Measurements from ENCODE around the gene MAP3K10.

MAP3K10 gene

DNA sequence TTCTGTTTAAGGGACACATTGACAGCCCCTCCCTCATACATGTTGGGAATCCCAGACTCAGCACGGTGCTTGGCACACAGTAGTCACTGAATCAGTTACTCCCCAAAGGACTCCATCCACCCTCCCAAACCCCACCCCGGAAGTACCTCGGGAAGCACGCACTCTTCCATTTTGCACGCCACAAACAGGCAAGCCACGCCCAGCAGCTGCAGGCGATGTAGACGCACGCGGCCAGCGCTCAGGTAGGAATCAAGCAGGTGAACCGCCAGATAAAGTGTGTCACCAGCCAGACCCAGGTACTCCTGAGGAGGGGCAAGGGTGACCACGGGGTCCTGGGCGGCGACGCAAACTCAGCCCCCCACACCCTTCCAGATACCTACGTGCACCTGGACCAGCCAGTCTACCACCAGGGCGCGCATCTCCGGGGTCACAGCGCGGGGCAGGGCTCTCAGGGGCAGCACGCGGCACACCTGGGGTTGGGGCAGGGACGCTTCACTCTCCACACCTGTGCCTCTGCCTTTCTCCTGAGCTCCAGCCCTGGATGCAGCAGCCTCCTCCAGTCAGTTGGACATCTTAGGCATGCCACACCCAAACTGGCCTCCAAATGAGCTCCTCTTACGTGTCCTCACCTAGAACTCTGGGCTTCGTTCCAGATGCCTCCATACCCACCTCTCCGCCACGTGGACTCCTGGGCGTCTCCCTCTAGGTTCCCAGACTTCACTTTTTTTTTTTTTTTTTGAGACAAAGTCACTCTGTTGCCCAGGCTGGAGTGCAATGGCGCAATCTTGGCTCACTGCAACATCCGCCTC, 33.3 kb downstream of the MAP3K10 start:
- TF ChIP-seq, protein P1, sequence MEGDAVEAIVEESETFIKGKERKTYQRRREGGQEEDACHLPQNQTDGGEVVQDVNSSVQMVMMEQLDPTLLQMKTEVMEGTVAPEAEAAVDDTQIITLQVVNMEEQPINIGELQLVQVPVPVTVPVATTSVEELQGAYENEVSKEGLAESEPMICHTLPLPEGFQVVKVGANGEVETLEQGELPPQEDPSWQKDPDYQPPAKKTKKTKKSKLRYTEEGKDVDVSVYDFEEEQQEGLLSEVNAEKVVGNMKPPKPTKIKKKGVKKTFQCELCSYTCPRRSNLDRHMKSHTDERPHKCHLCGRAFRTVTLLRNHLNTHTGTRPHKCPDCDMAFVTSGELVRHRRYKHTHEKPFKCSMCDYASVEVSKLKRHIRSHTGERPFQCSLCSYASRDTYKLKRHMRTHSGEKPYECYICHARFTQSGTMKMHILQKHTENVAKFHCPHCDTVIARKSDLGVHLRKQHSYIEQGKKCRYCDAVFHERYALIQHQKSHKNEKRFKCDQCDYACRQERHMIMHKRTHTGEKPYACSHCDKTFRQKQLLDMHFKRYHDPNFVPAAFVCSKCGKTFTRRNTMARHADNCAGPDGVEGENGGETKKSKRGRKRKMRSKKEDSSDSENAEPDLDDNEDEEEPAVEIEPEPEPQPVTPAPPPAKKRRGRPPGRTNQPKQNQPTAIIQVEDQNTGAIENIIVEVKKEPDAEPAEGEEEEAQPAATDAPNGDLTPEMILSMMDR (conservative IDR thresholded peaks at IDR 0.05; ENCODE audit: low read depth, low read length), result no peak
- H3K4me3 ChIP-seq (ENCODE audit: low read depth, low read length), result no peak overlapping the region
- no peak for DNase-seq (ENCODE audit: low read depth)

DNA sequence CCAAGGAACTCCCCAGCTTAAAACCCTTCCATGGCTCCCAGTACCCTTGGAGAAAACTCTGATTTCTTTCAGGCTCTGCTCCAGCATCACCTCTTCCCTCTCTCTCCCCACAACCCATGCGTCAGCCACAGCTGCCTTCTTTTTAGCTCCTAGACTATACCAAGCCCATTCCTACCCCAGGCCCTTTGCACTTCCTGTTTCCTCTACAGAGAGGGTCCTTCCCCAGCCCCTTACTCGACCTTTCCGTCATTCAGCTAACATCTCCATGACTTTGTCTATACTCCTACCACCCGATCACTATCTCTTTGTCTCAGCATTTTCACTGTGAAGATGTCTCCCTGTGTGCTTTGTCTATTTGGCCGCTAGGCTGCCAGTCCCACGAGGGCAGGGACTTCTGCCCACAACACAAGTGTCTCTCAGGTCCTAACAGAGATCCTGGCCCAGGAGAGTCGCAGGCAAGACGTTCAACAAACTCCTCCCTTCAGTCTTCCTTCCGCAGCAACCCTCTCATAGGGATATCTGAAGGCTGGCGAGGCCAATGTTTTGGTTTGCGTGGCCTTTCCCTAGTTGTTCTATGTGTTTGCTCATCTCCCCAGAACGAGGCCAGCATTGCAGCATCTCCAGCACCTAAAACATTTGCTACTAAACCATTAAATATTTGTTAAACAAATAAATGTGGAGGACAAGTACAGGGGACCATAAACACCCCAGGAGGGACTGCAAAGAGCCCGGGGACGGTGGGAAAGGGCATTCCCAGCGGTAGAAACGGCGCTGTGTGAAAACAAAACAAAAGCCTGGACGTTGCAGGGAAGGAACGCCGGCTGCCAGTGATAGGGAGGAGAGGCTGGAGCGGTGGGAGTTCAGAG, 34.4 kb downstream of the MAP3K10 start:
- H3K4me3 ChIP-seq (ENCODE audit: low read depth, low read length), result peak overlapping the region; percentile 51
- TF ChIP-seq, protein P1 (conservative IDR thresholded peaks at IDR 0.05; ENCODE audit: low read depth, low read length), result peak; percentile 42
- peak; percentile 56 for DNase-seq (ENCODE audit: low read depth)

DNA sequence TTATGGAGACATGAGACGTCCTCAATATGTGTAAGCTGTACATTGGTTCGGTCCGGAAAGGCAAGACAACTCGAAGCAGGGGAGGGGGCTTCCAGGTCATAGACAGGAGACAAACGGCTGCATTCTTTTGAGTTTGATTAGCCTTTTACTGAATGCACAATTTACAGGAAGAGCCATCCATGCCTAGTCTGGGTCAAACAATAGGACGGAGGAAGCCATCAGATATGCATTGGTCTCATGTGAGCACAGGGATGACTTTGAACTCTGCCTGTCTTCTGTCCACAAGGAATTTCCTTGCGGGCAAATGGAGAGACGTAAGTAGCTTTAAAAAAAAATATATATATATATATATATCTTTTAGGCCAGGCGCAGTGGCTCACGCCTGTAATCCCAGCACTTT, 37.1 kb downstream of the MAP3K10 start:
- TF ChIP-seq, protein P1 (conservative IDR thresholded peaks at IDR 0.05; ENCODE audit: low read depth, low read length), result no peak
- H3K4me3 ChIP-seq (ENCODE audit: low read depth, low read length), result no peak overlapping the region
- DNase-seq (ENCODE audit: low read depth), result no peak

DNA sequence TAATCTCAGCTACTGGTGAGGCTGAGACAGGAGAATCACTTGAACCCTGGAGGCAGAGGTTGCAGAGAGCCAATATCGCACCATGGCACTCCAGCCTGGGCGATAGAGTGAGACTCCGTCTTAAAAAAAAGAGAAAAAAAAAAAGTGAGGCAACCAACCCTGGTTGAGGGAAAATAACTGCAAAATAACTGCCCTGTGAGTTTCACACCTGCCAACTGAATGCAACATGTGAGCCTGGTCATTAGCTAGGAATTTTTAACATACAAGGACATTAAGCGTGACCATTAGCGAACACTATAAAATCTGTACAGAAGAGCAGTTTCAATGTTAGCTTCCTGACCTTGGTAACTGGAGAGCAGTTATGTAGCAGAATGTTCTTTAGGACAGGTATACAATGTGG, 37.6 kb downstream of the MAP3K10 start:
- DNase-seq (ENCODE audit: low read depth), result no peak
- TF ChIP-seq, protein P1 (conservative IDR thresholded peaks at IDR 0.05; ENCODE audit: low read depth, low read length), result no peak

DNA sequence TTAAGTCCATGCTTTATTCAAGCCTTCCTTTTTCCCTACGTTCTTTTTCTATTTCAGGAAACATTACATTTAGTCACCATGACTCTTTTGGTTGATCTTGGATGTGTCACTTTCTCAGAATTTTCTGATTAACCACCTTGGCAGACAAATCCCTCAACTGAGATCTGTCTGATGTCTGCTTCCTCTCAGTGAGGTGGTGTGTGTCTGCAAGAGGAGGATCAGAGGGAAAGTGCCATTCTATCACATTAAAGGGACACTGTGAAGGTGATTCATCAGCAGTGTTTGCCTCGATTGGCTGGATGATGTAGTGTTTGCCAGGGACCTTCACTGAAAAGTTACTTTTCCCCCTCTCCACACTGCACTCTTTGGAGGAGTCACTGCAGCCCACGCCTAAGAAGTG, 38.3 kb downstream of the MAP3K10 start:
- TF ChIP-seq, protein P1 (conservative IDR thresholded peaks at IDR 0.05; ENCODE audit: low read depth, low read length), result no peak
- DNase-seq (ENCODE audit: low read depth), result no peak
- no peak overlapping the region for H3K4me3 ChIP-seq (ENCODE audit: low read depth, low read length)

More for the DNA sequence above, 37.6 kb downstream of the MAP3K10 start:
- H3K4me3 ChIP-seq (ENCODE audit: low read depth, low read length), result no peak overlapping the region

DNA sequence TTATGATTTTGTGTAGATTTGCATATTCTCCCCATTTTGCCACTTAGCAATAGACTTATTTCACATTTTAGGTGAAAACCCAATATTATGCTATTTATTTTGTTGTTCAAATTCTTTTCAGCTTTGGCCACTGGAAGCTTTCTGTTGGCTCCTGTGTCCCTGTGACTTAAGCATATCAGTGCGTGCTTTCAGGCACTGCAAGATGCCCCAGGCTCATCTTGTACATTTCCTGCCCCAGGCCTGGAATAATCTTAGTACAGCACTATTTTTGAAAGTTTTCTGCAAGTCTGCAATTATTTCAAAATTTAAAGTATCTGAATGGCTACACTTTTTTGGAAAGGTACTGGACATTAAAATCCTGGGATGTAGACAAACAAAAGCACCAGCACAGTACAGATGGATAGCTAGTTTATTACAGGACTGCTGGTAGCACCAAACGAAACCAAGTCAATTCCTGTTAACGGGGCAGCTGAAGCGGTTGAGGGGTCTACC, 38.7 kb downstream of the MAP3K10 start:
- TF ChIP-seq, protein P1 (conservative IDR thresholded peaks at IDR 0.05; ENCODE audit: low read depth, low read length), result no peak
- DNase-seq (ENCODE audit: low read depth), result no peak
- H3K4me3 ChIP-seq (ENCODE audit: low read depth, low read length), result no peak overlapping the region
